ENCODE measurements around the gene SLC26A3. TPM values are rescaled to one million over a fixed set of nuclear protein-coding genes. Genes with fewer than 3 reads are reported as not detected.
A peak's percentile ranks its signal among the peaks of the same experiment; 100 is the strongest.

Gene SLC26A3
- polyA plus RNA-seq, 1 experiment = not detected

DNA sequence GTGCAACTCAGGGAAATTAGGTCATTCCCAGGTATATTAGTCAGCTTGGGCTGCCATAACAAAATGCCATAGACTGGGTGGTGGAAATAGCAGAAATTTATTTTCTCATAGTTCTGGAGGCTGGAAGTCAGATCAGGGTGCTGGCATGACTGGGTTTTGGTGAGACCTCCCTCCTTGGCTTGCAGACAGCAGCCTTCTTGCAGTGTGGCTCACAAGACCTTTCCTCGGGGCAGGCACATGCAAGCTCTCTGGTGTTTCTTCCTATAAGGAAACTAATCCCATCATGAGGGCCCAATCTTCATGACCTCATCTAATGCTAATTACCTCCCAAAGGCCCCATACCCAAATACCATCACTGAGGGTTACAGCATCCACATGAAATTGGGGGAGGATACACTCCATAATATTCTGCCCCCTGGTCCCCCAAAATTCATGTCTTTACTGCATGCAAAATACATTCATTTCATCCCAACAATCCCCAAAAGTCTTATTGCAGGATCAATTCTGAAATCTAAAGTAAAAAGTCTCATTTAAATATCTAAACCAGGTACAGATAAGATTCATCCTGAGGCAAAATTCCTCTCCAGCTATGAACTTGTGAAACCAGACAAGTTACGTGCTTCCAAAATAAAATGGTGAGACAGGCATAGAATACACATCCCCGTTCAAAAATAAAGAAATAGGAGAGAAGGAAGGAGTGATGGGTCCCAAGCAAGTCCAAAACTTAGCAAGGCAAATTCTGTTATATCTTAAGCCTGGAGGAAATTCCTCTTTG lies 76.5 kb downstream of the SLC26A3 start:
- TF ChIP-seq, protein P1, sequence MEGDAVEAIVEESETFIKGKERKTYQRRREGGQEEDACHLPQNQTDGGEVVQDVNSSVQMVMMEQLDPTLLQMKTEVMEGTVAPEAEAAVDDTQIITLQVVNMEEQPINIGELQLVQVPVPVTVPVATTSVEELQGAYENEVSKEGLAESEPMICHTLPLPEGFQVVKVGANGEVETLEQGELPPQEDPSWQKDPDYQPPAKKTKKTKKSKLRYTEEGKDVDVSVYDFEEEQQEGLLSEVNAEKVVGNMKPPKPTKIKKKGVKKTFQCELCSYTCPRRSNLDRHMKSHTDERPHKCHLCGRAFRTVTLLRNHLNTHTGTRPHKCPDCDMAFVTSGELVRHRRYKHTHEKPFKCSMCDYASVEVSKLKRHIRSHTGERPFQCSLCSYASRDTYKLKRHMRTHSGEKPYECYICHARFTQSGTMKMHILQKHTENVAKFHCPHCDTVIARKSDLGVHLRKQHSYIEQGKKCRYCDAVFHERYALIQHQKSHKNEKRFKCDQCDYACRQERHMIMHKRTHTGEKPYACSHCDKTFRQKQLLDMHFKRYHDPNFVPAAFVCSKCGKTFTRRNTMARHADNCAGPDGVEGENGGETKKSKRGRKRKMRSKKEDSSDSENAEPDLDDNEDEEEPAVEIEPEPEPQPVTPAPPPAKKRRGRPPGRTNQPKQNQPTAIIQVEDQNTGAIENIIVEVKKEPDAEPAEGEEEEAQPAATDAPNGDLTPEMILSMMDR (IDR thresholded peaks at IDR 0.05; ENCODE audit: insufficient read depth, low read depth, low read length) = no peak

DNA sequence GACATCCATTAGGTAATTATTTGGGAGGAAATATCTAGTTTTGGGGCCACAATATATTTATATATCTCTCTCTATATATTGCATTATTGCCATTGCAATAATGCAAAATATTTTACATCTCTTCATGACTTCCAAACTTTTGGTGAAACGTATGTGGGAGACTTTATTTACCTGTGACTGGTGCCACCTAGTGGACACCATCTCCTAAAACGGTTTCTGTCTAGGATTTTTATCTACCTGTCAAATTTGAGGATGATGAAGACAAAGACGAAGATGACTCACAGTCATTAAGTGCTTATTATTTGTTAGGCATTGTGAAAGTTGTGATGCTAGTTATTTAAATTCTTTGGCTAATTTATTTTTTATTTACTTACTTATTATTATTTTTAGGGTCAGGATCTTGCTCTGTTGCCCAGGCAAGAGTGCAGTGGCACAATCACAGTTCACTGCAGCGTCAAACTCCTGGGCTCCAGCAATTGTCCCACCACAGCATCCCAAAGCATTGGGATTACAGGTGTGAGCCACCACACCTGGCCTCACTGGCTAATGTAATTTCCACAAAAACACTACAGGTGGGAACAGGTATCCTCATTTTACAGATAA lies 77.8 kb downstream of the SLC26A3 start:
- ChIA-PET POLR2A (no interaction called here), CTCF (interaction anchor here (0.7 to 8.3 kb wide), 11 partner anchors 8 to 531 kb away, joined by 3 to 75 read pairs (median 3); no protein-coding TSS in a partner anchor)
- Histone ChIP-seq H3K27me3 (ENCODE audit: control insufficient read depth, insufficient read depth, low read length) (peaks cover 6% of the 10 kb centered on the region), H3K4me3 (ENCODE audit: low read depth, low read length) (no peak overlapping the region), H3K36me3 (ENCODE audit: control insufficient read depth, insufficient read depth, low read length) (no peaks in the 10 kb centered on the region)
- TF ChIP-seq, protein P1 (IDR thresholded peaks at IDR 0.05; ENCODE audit: insufficient read depth, low read depth, low read length) = peak; percentile 53
- DNase-seq (ENCODE audit: low read depth) = no peak

More for the DNA sequence above, 76.5 kb downstream of the SLC26A3 start:
- CTCF ChIA-PET = interaction anchor here (0.7 to 8.3 kb wide), 6 partner anchors 13 to 263 kb away, joined by 3 to 75 read pairs (median 5); partner anchors contain the start of genes BCAP29 and CBLL1
- Histone ChIP-seq H3K27me3 (ENCODE audit: control insufficient read depth, insufficient read depth, low read length) (peaks cover 6% of the 10 kb centered on the region), H3K4me3 (ENCODE audit: low read depth, low read length) (no peak overlapping the region), H3K36me3 (ENCODE audit: control insufficient read depth, insufficient read depth, low read length) (no peaks in the 10 kb centered on the region)
- POLR2A ChIA-PET = no interaction called here
- no peak for DNase-seq (ENCODE audit: low read depth)

DNA sequence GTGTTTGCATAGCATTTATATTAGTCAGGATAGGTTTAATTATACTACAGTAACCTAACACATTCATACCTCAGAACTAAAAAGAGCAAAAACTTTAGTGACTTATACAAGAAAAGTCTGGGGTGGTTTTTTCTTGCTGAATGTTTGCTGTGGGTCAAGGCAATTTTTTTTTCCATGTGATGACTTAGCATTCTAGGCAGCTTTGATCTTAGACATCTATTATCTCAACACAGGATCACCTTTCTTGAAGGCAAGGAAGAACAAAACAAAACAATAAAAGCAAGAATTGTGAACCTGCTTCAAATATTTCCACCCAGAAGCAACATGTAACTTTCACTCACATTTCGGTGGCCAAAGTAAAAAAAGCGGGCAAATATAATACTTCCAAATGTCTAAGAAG lies 79.8 kb downstream of the SLC26A3 start:
- ChIA-PET POLR2A (interaction anchor here (0.9 kb wide), 1 partner anchor 127 kb away, joined by 4 read pairs; no protein-coding TSS in a partner anchor), CTCF (interaction anchor here (0.8 to 8.3 kb wide), 4 partner anchors 156 to 529 kb away, joined by 3 to 75 read pairs (median 4); no protein-coding TSS in a partner anchor)
- no peak for DNase-seq (ENCODE audit: low read depth)
- Histone ChIP-seq H3K27me3 (ENCODE audit: control insufficient read depth, insufficient read depth, low read length) (peaks cover 4% of the 10 kb centered on the region), H3K36me3 (ENCODE audit: control insufficient read depth, insufficient read depth, low read length) (no peaks in the 10 kb centered on the region), H3K4me3 (ENCODE audit: low read depth, low read length) (no peak overlapping the region)
- TF ChIP-seq, protein P1 (IDR thresholded peaks at IDR 0.05; ENCODE audit: insufficient read depth, low read depth, low read length) = no peak

DNA sequence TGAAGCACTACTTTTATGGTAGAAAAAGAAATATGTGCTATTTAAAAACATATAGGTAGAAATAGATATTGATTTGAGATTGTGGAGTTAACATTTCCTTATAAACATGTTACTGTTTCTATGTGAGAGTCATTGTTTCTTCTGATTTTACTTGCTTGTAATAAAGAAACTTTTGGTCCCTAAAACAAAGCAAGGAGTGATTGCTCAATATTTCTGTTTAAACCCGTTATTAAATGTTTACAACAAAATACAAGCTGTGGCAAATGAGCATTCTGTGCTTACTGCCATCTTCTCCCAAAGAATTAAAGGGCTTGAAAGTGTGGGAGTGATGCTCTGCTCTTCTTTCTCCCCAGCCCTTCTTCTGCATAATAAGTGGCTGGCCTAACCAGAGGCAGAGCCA lies 81.7 kb downstream of the SLC26A3 start:
- ChIA-PET CTCF (interaction anchor here (1.9 kb wide), 1 partner anchor 153 kb away, joined by 6 read pairs; no protein-coding TSS in a partner anchor), POLR2A (no interaction called here)
- Histone ChIP-seq H3K27me3 (ENCODE audit: control insufficient read depth, insufficient read depth, low read length) (no peaks in the 10 kb centered on the region), H3K36me3 (ENCODE audit: control insufficient read depth, insufficient read depth, low read length) (no peaks in the 10 kb centered on the region), H3K4me3 (ENCODE audit: low read depth, low read length) (no peak overlapping the region)
- TF ChIP-seq, protein P1 (IDR thresholded peaks at IDR 0.05; ENCODE audit: insufficient read depth, low read depth, low read length) = no peak
- no peak for DNase-seq (ENCODE audit: low read depth)
